HG02973 (cell line): ENCODE data around the gene TMEM94.
"Not testable (repeated sequence)": the region's sequence is repeated elsewhere in the genome, so short reads cannot be mapped to it uniquely, and the experiment has no call there.

Experiments
- ATAC-seq: cut with Tn5 transposase; IDR thresholded peaks from one replicate; pipeline ENCODE4 v1.9.1; 2021; ENCODE audit warnings: moderate library complexity; ENCODE audit not compliant: unreplicated experiment

The TMEM94 gene

DNA sequence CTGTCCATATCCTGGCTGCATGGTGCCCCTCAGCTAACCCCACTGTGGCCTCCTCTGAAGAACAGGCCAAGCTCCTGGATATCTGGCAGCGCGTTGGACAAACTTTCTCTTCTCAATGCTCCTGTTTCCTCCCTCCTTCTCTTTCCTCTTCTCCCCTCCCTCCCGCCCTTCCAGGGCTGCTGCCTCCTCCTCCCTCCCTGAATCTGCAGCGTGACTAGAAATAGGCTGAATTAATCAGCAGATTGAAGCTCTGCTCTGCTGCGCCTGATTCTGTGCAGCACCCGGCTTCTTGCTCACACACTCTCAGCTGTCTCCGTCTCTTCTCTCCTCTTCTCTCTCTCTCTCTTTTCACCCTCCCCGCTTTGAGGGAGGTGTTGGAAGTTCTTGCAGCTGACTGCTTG, 19.8 kb downstream of the TMEM94 start:
- ATAC-seq, result no peak

DNA sequence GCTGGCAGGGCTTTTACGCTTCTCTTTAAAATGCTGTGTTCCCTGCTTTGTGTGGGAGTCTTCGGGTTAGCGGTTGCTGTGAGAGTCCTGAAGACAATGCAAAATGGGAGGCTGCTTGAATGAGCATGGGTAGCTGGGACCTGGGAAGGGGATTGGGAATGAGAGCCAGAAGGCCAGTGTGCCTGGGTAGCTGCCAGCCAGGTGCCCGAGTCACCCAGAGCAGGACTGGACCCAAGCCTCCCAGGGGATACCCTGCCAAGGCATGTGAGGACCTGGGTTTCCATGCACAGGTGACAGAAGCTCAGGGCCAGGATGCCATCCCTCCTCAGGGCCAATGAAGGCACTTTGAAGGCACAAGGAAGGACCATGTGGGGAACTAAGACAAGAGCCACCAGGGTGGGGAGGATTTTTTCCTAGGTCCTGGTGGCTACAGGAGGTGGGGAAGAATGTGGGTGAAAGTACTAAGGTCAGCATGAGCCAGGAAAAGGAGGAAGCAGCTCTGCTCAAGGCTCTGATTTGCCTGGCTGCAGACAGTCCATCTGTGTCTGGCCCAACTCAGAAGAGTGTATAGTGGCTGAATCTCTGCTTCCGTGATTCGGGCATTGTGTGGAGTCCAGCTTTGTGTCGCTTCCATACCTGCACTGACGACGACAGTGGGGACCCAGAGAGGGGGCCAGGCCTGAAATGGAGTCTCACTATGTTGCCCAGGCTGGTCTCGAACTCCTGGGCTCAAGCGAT, 20.5 kb downstream of the TMEM94 start:
- ATAC-seq, result no peak

DNA sequence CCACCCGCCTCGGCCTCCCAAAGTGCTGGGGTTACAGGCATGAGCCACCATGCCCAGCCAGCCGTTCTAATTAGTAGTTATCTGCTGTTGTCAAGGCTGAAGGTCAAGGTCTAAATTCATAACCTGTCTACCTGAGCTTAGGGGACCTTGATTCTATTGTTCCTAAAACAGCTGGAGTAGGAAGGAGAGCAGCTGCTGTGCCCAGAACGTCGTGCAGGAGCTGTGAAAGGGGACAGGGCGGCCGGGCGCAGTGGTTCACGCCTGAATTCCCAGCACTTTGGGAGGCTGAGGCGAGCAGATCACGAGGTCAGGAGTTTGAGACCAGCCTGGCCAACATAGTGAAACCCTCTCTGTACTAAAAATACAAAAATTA, 21.0 kb downstream of the TMEM94 start:
- not testable (repeated sequence) for ATAC-seq

DNA sequence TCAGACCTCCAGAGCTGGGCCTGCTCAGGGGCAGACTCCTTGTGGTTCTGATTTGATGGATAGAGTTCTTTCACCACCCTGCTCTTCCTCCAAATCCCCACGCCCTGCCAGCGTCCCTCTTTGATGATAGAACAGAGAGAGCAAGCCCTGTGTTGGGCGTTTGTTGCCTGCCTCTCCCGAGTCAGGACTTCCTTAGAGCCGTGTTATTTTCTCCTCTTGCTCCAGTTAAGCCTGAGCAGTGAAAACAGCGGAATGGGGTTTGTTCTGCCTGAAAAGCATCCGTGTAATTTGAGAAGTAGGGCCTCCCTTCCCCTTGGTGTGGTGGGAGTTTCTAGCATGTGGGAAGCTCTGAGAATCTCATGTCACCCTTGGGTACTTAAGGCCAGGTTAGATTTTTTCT, 22.1 kb downstream of the TMEM94 start:
- no peak for ATAC-seq

DNA sequence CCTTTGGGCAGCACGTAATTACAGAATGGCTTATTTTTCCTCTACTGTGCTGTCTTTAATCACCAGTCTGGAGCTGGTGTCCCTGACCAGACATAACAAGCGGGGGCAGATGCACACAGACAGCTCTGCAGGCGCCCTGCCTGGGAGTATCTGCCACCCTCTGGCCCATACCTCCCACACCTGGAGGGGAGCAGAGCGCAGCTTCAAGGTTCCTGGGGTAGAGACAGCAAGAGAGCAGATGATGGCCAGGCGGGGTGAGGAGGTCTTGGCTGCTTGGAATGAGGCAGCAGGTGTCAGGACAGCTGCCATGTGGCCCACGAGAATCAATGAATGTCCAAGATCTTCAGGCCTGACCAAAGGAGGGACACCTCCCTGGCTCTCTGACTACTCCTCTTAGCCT, 23.8 kb downstream of the TMEM94 start:
- no peak for ATAC-seq

DNA sequence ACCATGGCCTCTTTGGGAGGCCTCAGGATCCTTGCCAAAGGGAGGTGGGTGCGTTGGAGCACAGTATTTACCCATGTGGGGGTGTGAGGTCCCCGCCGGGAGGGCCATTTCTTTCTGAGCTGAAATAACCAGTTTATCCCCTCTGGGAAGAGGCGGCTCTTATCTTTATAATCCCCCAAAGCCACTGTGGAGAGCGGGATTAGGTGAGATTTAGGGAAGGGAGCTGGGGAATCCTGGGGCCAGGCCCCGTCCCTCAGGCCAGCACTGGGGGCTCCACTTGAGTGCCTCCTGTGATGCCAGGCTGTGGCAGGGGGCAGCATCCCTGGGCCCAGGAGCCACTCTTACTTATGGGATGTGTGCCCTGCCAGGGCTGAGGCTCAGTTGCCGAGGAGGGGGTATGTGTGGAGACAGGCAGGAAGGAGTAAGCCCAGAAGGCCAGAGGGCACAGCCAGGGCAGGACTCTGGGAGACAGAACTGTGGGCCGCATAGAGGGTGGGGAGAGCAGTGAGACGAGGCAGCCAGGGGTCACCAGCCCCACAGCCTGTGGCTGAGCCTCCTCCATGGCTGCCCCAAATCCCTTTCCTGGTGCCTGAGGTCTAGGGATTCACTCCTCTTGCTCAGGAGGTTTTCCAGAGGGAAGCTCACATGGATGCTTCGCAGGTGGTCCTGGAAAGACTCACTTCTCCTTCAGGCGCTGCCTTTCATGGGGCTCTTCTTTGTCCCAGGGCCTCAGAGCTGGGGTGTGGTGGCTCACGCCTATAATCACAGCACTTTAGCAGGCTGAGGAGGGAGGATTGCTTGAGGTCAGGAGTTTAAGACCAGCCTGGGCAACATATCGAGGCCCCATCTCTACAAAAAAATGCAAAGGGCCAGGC, 25.0 kb downstream of the TMEM94 start:
- no peak for ATAC-seq

DNA sequence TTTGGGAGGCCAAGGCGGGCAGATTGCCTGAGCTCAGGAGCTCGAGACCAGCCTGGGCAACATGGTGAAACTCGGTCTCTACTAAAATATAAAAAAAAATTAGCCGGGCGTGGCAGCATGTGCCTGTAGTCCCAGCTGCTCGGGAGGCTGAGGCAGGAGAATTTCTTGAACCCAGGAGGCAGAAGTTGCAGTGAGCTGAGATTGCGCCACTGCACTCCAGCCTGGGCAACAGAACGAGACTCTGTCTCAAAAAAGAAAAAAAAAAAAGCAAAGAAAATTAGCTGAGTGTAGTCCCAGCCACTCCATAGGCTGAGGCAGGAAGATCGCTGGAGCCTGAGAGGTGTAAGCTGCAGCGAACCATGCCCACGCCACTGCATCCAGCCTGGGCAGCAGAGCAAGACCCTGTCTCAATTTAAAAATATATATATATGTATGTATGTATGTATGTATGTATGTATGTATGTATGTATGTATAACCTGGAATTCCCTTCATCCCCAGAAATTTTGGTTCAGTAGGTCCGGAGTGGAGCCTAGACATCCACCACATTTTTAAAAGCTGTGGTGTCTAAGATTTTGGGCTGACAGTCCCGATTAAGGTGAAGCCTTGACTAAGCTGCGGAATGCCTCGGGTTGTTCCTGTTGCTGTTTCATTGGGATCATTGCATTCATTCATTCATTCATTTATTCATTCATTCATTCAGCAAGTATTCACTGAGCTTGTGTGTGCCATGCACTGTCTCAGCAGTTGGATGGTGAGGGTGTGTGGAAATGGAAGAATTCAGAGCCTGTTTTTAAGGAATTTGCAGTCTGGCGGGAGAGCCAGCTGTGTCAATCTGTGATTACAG, 25.9 kb downstream of the TMEM94 start:
- ATAC-seq, result no peak

DNA sequence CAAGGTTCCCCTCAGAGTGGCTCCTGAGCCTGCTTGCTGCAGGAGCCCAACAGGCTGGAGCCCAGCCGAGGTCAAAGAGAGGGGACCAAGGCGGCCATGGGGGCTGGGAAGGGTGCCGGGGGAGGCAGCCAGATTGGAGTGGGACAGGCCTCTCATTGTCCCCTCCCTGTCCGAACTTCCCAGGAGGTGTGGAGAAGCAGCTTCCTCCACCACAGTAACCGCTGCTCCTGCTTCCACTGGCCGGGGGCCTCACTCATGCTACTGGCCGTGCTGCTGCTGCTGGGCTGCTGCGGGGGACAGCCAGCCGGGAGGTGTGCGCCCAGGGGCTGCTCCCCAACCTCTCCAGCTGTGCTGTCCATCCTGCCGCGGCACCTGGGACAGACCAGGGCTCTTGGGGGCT, 29.3 kb downstream of the TMEM94 start:
- no peak for ATAC-seq

DNA sequence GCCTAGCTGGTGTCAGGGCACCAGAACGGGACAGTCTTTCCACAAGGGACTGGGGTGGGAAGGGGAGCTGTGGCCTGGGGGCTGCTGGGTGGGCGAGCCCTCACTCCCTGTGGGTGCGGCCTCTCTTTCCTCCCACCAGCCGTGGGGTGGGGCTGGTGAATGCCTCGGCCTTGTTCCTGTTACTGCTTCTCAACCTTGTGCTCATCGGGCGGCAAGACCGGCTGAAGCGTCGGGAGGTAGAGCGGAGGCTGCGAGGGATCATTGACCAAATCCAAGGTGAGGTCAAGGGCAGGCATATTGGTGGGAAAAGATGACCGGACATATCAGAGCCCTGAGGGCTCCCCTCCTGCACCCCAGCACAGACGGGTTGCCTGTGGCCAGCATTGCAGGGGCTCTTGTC, 29.7 kb downstream of the TMEM94 start:
- ATAC-seq, result no peak

DNA sequence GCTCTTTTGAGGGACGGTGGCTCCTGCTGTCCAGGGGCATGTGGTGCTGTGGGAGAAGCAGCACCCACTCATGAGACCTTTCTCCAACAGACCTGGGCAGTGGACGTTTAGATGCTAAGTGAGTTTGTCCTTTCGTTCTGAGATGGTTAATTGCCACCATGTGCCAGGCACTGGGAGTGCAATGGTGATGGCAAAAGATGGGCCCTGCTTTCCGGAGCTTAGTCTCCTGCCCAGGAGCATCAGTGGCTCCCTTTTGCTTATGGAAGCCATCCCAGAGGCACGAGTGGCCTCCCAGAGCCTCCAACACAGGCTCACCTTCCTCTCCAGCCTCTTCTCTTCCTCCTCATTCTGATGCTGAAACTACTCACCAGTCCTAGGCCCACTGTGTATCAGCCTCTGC, 30.5 kb downstream of the TMEM94 start:
- ATAC-seq, result no peak

DNA sequence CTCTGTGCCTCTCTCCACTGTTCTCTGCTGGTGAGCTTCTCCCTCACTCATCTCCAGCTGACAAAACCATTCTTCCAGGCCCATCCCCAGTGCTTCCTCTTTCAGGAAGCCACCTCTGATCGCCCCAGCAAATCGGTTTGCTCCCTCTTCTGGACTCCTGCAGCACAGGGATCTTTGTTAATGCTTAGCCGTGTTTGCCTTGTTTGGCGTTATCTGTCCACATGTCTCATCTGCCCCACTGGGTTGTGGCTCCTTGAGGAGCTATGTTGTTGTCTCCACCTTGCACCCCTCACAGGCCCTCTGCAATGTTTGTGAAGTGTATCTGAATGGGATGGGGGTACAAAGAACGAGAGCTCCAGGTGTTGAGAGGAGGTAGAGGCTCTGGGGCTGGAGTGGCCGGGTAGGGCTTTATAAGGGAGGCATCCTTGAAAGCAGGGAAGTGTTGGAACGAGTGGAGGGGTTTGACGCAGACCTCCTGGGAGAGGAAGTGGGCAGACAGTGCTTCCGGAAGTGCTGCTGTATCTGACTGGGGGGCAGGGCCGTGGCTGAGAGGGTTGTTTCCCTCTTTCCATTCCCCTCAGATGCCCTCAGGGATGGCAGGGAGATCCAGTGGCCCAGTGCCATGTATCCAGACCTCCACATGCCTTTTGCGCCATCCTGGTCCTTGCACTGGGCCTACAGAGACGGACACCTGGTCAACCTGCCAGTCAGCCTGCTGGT, 31.1 kb downstream of the TMEM94 start:
- no peak for ATAC-seq

DNA sequence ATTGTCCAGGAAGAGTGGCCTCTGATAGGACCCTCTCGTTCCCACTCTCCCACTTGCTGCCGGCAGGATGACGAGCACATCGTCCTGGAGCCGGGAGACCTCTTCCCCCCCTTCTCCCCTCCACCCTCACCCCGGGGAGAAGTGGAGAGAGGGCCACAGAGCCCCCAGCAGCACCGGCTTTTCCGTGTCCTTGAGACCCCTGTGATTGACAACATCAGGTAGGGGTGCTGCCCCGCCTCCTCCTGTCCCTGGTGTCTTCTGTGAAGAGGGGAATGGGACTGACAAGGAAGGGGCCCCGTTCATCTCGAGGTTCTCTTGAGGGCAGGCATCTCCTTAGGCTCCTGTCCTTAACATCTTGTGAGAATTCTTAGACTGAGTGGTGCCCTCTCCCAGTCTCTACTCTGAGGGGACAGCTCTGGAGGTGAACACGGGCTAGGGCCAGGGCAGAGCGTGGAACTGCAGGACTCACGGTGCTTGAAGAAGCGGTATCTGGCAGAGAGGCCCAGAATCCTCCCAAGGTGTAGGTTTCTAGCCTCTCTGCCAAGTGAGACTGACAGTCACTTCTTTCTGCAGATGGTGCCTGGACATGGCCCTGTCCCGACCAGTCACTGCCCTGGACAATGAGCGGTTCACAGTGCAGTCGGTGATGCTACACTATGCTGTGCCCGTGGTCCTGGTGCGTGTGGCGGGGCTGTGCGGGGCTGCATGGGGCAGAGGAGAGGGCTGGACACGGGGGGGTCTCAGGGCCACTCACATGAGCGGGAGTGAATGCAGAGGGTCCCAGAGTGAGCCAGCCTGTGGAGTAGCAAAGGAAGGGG, 32.5 kb downstream of the TMEM94 start:
- no peak for ATAC-seq

DNA sequence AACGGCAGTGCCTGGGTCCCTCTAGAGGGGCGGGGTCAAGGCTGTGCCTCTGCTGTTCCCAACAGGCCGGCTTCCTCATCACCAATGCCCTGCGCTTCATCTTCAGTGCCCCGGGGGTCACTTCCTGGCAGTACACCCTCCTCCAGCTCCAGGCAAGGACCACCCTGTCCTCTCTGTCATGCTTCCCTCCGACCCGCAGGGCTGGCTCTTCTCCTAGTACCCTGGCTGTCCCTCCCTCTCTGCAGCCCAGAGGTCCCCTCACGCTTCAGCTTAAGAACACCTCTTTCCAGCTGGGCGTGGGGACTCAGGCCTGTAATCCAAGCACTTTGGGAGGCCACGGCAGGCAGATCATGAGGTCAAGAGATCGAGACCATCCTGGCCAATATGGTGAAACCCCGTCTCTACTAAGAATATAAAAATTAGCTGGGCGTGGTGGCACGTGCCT, 33.1 kb downstream of the TMEM94 start:
- ATAC-seq, result no peak

DNA sequence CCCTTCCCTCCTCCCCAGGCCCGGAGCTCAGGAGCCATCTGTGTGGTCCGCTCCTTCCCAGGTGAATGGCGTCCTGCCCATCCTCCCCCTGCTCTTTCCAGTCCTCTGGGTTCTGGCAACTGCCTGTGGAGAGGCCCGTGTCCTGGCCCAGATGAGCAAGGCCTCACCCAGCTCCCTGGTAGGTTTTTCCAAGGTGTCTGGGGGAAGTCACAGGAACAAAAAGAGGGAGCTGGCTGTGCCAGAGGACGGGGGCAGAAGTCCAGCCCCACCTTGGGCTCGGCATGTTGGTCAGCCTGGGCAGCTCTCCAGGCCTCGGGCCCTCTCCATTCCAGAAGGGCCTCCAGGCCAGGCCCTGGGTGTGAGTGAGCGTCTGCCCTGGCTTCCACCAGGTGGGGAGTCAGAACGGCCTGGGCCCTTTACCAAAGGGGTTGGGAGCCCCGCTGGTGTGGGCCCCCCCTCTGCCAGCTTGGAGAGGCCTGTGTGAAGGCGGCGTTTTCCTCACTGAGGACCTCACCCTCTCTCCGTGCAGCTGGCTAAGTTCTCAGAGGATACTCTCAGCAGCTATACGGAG, 33.8 kb downstream of the TMEM94 start:
- no peak for ATAC-seq

DNA sequence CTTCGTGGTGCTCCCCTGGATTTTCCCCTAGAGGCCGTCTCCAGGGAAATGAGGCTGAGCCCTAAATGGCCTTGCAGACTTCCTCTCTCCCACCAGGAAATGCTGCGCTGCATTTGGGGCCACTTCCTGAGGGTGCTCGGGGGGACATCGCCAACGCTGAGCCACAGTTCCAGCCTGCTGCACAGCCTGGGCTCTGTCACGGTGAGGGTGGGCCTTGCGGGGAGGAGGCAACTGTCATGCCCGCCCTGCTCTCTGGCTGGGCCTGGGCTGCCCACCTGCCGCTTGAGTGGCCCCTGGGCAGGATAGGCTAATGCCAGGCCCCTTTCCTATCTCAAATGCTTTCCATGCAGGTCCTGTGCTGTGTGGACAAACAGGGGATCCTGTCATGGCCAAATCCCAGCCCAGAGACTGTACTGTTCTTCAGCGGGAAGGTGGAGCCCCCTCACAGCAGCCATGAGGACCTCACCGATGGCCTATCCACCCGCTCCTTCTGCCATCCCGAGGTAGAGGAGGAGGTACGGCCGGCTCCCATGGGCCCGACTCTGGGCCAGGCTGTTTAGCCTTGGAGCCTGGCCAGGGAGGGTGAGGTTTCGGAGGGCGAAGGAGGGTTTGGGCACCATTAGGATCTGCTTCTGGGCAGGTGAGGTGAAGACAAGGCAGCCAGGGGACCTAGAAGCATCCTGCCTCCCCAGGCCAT, 34.7 kb downstream of the TMEM94 start:
- ATAC-seq, result no peak

DNA sequence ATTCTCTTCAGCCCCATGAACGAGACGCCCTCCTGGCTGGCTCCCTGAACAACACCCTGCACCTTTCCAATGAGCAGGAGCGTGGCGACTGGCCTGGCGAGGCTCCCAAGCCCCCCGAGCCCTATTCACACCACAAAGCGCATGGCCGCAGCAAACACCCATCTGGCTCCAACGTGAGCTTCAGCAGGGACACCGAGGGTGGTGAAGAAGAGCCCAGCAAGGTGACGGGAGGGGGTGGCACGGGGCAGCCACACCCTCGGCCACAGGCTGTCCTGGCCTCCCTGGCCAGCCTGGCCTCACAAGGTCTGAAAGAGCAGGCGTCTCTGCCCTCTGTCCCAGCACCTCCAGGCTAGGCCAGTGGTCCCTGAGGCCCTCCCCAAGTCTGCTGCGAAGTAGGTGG, 35.2 kb downstream of the TMEM94 start:
- no peak for ATAC-seq

DNA sequence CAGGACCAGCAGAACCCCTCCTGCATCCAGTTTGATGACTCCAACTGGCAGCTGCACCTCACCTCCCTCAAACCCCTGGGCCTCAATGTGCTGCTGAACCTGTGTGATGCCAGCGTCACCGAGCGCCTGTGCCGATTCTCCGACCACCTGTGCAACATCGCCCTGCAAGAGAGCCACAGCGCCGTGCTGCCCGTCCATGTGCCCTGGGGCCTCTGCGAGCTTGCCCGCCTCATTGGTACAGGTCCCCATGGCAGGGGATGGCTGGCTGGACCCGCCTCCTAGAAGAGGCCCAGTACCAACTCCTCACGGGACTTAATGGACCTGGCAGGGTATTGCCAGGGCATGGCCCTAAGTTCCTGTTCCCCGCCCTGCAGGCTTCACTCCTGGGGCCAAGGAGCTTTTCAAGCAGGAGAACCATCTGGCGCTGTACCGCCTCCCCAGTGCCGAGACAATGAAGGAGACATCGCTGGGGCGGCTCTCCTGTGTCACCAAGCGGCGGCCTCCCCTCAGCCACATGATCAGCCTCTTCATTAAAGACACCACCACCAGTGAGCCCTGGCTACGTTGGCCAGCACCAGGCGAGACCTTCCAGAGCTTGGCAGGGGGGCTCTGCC, 36.2 kb downstream of the TMEM94 start:
- no peak for ATAC-seq

DNA sequence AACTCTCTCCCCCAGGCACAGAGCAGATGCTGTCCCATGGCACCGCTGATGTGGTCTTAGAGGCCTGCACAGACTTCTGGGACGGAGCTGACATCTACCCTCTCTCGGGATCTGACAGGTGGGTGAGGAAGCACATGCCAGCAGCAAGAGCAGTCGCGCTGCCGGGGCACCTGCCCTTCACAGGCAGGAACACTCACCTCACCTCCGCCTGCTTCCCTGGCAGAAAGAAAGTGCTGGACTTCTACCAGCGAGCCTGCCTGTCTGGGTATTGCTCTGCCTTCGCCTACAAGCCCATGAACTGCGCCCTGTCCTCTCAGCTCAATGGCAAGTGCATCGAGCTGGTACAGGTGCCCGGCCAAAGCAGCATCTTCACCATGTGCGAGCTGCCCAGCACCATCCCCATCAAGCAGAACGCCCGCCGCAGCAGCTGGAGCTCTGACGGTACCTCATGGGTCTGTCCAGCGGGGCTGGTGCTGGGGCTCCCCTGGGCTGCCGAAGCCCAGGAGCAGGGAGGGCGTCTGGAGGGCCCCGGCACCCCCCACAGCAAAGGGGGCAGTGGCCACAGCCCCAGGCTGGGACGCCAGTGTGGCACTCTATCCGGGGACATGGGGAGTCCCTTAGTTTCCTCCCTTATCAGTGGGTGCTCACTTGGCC, 37.2 kb downstream of the TMEM94 start:
- ATAC-seq, result no peak
